HG02852 (cell line): ENCODE measurements around the gene ZNF408.

Experiments used
- ATAC-seq: cut with Tn5 transposase; IDR thresholded peaks from one replicate; pipeline ENCODE4 v1.9.1; 2021; ENCODE audit warnings: mild to moderate bottlenecking, moderate library complexity; ENCODE audit not compliant: unreplicated experiment

The ZNF408 gene

DNA sequence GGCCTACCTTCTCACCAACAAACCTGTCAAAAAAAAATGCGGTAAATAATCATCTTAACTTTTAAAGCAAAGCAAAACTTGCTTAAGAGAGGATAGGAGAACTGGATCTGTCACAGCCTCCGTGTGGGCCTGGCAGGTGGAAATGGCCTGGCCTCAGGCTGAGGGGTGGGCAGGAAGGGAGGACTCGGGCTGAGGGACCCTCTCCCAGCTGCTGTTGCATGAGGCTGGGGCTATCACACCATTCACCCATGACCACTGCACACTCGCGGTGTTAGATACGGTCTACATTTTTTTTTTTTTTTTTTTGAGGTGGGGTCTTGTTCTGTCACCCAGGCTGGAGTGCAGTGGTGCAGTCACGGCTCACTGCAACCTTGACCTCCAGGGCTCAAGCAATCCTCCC, 24.9 kb upstream of the ZNF408 start:
- no peak for ATAC-seq

GRCh38 chr11:46676436-46677158, 24.2 kb upstream of the ZNF408 start:
- no peak for ATAC-seq

DNA sequence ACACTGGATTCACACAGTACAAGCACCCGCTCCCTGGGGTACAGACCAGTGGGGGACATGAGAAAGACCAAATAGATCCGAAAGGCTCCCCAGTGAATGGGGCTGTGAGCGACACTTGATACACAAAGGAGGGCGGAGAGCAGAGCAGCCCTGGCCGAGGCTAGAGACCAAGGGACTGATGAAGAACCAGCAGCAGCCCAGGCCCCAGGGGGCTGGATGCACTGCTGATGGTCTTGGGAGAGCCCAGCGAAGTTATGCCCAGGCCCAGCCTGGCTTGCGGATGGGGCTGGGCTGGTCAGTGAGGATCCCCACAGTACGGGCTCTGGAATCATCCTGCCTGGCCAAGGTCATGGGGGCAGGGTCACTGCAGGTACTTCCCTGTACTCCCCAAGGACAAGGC, 23.7 kb upstream of the ZNF408 start:
- no peak for ATAC-seq

DNA sequence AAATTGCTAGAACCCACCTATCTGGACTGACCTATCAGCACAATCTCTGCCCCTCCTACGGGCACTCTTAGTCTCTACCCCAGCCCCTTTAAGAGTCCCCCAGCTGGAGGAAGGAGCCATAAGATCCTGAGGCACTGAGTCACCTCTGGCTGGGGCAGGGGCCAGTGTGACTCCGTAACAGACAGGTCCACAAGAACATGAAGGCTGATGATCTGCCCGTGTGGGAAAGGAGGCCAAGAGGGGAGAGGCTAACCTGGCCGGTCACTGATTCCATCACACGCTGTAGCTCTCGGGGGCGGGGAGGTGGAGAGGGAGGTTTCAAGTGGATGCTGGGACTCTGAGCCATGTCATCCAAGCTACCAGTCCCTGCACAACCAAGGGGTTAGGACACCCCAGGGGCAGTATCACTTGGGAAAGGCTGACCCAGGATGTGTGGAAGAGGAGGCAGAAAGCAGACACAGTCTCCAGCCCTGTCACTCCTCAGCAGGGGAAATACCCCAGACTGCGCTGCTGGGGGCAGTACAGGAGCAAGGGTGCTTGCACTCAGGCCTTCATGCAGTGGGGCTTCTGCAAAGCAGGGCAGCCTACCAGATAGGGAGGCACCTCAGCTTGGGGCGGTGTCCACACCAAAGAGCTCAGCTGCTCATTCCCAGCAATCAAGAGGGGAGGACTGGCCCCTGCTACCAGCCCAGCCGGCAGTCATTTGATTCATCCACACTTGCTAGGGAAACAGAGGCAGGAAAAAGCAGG, 22.7 kb upstream of the ZNF408 start:
- ATAC-seq = no peak

DNA sequence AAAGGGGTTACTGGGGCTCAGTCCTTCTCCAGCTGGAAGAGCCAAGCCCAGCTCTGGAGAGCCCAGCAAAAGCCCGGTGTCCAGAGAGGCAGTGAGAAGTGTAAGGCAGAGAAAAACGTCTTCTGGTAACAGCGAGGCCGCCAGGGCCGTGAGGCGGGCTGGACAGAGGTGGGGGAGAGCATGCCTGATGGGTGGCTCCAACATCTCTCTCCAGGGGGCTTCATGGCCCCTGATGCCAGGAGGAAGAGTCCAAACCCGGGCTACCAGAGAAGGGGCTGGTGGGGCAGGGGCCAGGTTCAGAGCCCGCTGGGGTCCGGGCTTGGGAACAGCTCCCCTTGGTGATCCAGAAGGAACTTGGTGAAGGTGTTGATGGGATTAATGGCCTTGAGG, 22.1 kb upstream of the ZNF408 start:
- ATAC-seq = no peak

DNA sequence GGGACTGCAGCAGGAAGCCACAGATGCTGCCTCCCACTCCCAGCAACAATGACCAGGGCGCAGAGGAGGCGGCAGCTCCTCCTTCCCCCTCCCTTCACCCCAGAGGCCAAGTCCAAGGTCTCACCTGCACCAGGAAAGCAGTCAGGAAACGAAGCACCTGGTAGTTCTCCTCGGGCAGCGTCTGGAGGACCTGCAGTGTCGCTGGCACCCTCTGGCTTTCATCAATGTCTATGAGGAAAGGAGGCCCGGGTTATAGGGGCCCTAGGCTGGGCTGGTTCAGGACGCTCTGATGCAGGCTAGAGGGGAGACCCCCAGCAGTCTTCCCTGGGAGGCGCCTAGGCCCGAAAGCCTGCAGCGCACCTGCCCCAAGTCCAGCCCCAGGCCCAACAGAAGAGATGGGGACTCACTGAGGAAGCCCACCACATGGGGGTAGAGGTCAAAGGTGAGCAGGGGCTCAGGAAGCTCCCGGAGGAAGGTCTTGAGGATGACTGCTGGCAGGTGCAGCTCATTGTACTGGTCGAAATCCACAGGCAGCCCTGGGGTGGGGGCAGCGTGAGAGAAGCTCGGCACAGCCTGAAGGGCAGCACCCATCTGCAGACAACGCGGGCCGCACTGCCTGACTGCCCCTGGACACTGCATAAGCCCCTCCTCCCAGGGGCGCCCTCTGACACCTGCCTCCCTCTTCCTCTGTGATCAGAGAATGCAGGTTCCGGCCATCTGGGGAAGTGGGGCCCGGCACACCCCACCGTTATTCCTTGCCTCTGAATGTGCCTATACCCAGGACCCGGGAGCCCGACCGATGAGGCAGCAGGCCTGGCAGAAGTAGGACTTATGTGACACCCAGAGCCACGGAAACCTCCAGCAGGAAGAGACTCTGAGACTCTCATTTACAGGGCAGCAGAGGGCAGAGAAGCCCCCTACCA, 21.3 kb upstream of the ZNF408 start:
- no peak for ATAC-seq

GRCh38 chr11:46680164-46680760, 20.6 kb upstream of the ZNF408 start:
- ATAC-seq = no peak

- ATAC-seq = no peak
These were observed 20.0 kb upstream of the ZNF408 start for GRCh38 chr11:46680815-46681214.

DNA sequence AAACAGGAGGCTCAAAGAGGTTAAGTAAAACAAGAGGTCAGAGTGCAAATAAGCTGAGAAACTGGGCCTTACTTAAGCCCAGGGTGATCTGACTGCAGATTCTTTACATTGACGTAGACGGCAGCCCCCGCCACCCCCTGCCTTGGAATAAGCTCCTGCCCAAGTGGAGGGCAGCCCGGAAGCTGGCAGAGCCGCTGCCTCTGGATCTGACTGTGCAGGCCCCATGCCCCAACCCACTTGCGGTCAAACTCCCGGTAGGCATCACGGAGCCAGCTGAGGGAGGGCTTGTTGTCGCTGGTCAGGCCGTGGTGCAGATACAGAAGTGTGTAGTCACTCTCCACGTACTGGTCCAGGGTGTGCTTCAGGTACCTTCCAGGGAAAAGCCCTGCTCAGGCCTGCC, 19.0 kb upstream of the ZNF408 start:
- no peak for ATAC-seq

DNA sequence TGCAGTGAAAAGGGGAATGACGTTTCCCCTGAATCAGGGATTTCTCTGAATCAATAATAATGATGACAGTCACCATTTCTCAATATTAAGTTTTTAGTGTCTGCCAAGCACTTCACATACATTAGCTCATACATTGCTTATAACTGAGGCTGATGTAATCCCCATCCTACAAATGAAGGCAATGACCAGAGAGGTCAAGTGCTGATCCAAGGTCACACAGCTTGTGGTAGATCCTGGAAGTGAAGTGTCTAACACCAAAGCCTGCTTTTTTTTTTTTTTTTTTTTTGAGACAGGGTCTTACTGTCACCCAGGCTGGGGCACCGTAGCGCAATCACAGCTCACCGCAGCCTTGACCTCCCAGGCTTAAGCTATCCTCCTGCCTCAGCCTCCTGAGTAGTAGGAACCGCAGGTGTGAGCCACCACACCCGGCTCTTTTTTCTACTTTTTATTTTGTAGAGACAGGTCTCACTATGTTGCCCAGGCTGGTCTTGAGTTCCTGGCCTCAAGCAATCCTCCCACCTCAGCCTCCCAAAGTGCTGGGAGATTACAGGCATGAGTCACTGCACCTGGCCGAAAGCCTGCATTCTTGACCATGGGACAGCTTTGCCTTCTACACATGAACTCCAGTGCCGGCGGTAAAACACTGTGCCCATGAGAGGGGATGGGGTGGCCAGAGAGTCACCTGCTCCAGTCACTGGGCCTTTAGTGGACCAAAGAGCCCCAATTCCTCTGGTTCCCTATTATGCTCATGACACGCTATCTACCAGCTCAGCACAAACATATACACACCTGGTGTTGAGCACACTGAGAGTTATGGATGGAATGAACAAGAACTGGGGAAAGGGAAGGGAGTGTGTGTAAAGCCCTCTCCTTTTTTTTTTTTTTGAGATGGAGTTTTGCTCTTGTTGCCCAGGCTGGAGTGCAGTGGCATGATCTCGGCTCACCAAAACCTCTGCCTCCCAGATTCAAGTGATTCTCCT, 17.8 kb upstream of the ZNF408 start:
- no peak for ATAC-seq

DNA sequence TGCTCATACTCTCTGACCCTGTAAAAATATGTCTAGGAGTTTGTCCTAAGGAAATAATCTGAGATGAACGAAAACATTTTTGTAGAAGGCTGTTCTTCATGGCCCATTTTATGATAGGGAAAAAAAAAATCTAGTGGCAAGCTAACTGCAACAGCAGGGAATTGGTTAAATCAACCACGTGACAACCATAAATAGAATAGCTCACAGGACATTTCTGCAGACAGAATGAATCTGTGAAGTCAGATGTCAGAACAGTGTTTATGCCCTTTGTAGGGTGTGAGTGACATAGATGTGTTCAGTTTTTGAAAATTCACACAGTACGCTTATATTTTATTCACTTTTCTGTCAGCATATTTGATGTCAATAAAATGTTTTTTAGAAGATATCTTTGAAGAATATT, 16.5 kb upstream of the ZNF408 start:
- no peak for ATAC-seq

- no peak for ATAC-seq
These were observed 13.7 kb upstream of the ZNF408 start for GRCh38 chr11:46686886-46687795.

DNA sequence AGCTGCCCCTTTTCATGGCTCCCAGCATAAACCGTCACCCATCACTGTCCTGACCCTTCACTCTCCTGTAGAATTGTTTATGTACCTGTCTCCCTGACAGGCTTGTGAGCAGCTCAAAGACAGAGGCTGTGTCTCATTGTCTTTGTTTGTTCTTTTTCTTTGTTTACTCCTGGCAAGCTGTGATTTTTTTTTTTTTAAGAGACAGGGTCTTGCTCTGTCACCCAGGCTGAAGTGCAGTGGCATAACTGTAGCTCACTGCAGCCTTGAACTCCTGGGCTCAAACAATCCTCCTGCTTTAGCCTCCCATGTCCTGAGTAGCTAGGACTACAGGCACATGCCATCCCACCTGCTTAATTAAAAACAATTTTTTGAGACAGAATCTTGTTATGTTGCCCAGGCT, 10.1 kb upstream of the ZNF408 start:
- ATAC-seq = no peak

DNA sequence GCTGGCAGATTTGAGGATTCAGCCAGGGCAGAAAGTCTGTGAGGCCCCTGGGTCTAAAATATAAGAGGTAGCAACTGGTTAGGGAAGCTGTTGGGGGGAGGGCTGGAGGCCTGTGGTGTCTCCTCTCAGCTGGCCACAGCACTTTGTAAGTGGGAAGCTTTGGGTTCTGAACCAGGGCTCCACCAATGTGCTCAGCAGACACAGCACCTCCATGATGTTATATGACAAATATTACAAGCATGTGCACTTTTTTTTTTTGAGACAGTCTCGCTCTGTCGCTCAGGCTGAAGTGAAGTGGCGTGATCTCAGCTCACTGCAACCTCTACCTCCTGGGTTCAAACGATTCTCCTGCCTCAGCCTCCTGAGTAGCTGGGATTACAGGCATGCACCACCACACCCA, 8.4 kb upstream of the ZNF408 start:
- no peak for ATAC-seq

DNA sequence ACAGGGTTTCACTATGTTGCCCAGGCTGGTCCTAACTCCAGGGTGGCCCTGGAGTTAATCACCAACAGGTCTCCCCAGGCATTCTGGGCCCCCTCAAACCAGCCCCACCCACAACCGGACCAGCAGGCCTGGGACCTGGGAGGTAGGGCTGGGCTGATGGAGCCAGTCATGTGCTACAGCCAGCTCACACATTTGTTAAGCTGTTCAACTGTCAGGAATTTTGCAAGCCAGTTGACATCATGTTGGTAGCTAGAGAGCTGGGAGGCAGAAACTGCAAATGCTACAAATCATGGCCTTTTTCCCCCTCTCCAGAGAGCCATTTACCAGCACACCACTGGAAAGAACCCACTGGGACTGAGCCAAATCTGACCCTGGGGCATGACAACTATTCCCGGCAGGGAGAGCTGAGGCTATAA, 7.2 kb upstream of the ZNF408 start:
- ATAC-seq = no peak

GRCh38 chr11:46694072-46694471, 6.8 kb upstream of the ZNF408 start:
- ATAC-seq = no peak

DNA sequence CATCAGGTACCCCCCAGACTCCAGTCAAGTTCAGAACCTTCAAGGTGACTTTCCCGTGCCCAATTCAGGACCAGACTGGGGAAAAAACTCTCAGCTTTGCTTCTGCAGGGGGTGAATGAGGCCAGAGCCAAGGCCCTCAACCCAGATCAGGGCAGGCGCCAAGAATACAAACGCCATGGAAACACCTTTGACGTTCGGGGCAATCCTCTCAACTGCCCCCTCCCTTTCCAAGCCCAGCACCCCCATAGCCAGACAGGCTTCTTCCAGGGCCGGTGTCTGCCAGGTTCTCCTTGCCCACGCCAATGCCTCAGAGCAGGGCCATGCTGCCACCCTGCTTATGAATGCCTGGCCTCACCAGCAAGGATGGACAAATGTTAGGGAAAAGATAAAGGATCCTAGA, 6.2 kb upstream of the ZNF408 start:
- no peak for ATAC-seq

GRCh38 chr11:46695345-46696211, 5.3 kb upstream of the ZNF408 start:
- ATAC-seq = no peak
